Activated CD8-positive, alpha-beta memory T cell treated with anti-CD3 and anti-CD28 coated beads, Interleukin-2, amount 50 U/mL, for 1 hour (primary cell): ENCODE measurements around the gene DRC7.
"Not testable (repeated sequence)": the region's sequence is repeated elsewhere in the genome, so short reads cannot be mapped to it uniquely, and the experiment has no call there.

Experiments used
- DNase-seq: peaks from one replicate; pipeline ENCODE4 v3.0.0-alpha.2; 2020; ENCODE audit errors: extremely low read depth

DRC7 gene

GRCh38 chr16:57660715-57661463 lies 33.7 kb upstream of the DRC7 start:
- DNase-seq, result no peak

- DNase-seq, result no peak
Observed at GRCh38 chr16:57661510-57661909, 33.1 kb upstream of the DRC7 start.

- DNase-seq, result no peak
Observed at GRCh38 chr16:57661936-57662906, 32.4 kb upstream of the DRC7 start.

GRCh38 chr16:57663436-57663835 lies 31.2 kb upstream of the DRC7 start:
- no peak for DNase-seq

- no peak for DNase-seq
Observed at GRCh38 chr16:57663917-57664661, 30.5 kb upstream of the DRC7 start.

GRCh38 chr16:57664662-57665025 lies 30.0 kb upstream of the DRC7 start:
- DNase-seq, result no peak

GRCh38 chr16:57665541-57665940 lies 29.1 kb upstream of the DRC7 start:
- DNase-seq, result no peak

- no peak for DNase-seq
Observed at GRCh38 chr16:57666353-57667047, 28.1 kb upstream of the DRC7 start.

GRCh38 chr16:57667048-57667525 lies 27.5 kb upstream of the DRC7 start:
- no peak for DNase-seq

GRCh38 chr16:57667526-57668262 lies 26.9 kb upstream of the DRC7 start:
- DNase-seq, result no peak

GRCh38 chr16:57668263-57668571 lies 26.4 kb upstream of the DRC7 start, which contains the start of gene ADGRG3:
Gene ADGRG3, plus strand, starts transcription at chr16:57668306. Its CDS starts 42 bp downstream, at chr16:57668348.
- no peak for DNase-seq

- DNase-seq, result no peak
Observed at GRCh38 chr16:57668630-57669475, 25.8 kb upstream of the DRC7 start.

GRCh38 chr16:57669476-57670162 lies 25.0 kb upstream of the DRC7 start:
- no peak for DNase-seq

GRCh38 chr16:57670196-57670595 lies 24.4 kb upstream of the DRC7 start:
- DNase-seq, result no peak

GRCh38 chr16:57671451-57671850 lies 23.2 kb upstream of the DRC7 start:
- not testable (repeated sequence) for DNase-seq

GRCh38 chr16:57672416-57672815 lies 22.2 kb upstream of the DRC7 start:
- DNase-seq, result no peak

GRCh38 chr16:57672824-57673223 lies 21.8 kb upstream of the DRC7 start:
- DNase-seq, result no peak

- DNase-seq, result no peak
Observed at GRCh38 chr16:57675741-57676551, 18.7 kb upstream of the DRC7 start.
